GM12892 (cell line): ENCODE data around the gene EMID1.

Experiments
- POLR2A ChIP-seq: IDR thresholded peaks from 2 replicates; pipeline ENCODE4 v1.6.1; 2011; ENCODE audit warnings: low read depth, low read length, control low read depth
- TAF1 ChIP-seq: IDR thresholded peaks from 2 replicates; pipeline ENCODE4 v1.6.1; 2011; ENCODE audit warnings: low read depth, mild to moderate bottlenecking, control low read depth, low read length, borderline replicate concordance

- TF ChIP-seq POLR2A, result no peak
- no peak for TF ChIP-seq TAF1
Observed at GRCh38 chr22:29194184-29194583, 11.5 kb upstream of the EMID1 start.
